ENCODE data around the gene CDKAL1. TPM values are rescaled to one million over a fixed set of nuclear protein-coding genes. Genes with fewer than 3 reads are reported as not detected.

CDKAL1 gene
- total RNA-seq, 4 donors from 2014 or later, result 10.1 to 22.0 (median 12.5) TPM

- H3K4me3 ChIP-seq, result no peak overlapping the region
- WGBS, result 64% methylated on average over 2 of the region's 2 CpGs
- H3K4me1 ChIP-seq, result no peaks in the 10 kb centered on the region
- peaks cover 5% of the 10 kb centered on the region for H3K9me3 ChIP-seq
- H3K27ac ChIP-seq, result no peak overlapping the region
- DNase-seq (ENCODE audit: low spot score in 2 of 2), result no peak
- H3K27me3 ChIP-seq, result no peaks in the 10 kb centered on the region
- no peak for TF ChIP-seq CTCF (IDR thresholded peaks at IDR 0.05)
- no peak for TF ChIP-seq POLR2AphosphoS5 (IDR thresholded peaks at IDR 0.05)
- TF ChIP-seq EP300 (IDR thresholded peaks at IDR 0.05), result no peak
- TF ChIP-seq POLR2A (IDR thresholded peaks at IDR 0.05), result no peak
- no peaks in the 10 kb centered on the region for H3K36me3 ChIP-seq
Measured at GRCh38 chr6:20892365-20892764, 358.1 kb downstream of the CDKAL1 start.

GRCh38 chr6:20893412-20893811, 359.2 kb downstream of the CDKAL1 start:
- no peak overlapping the region for H3K27ac ChIP-seq
- no peaks in the 10 kb centered on the region for H3K36me3 ChIP-seq
- no peak for TF ChIP-seq EP300 (IDR thresholded peaks at IDR 0.05)
- no peak for TF ChIP-seq CTCF (IDR thresholded peaks at IDR 0.05)
- TF ChIP-seq POLR2A (IDR thresholded peaks at IDR 0.05), result no peak
- TF ChIP-seq POLR2AphosphoS5 (IDR thresholded peaks at IDR 0.05), result no peak
- H3K4me3 ChIP-seq, result no peak overlapping the region
- no peaks in the 10 kb centered on the region for H3K27me3 ChIP-seq
- no peaks in the 10 kb centered on the region for H3K9me3 ChIP-seq
- H3K4me1 ChIP-seq, result no peaks in the 10 kb centered on the region
- DNase-seq (ENCODE audit: low spot score in 2 of 2), result no peak

- TF ChIP-seq CTCF (IDR thresholded peaks at IDR 0.05) (no peak), POLR2A (IDR thresholded peaks at IDR 0.05) (no peak), EP300 (IDR thresholded peaks at IDR 0.05) (no peak), POLR2AphosphoS5 (IDR thresholded peaks at IDR 0.05) (no peak)
- Histone ChIP-seq H3K27me3 (no peaks in the 10 kb centered on the region), H3K4me3 (no peak overlapping the region), H3K36me3 (no peaks in the 10 kb centered on the region), H3K27ac (no peak overlapping the region), H3K4me1 (peaks cover 3% of the 10 kb centered on the region), H3K9me3 (no peaks in the 10 kb centered on the region)
- WGBS, result 93% methylated on average over 7 of the region's 7 CpGs
- no peak for DNase-seq (ENCODE audit: low spot score in 2 of 2)
Measured at GRCh38 chr6:20900389-20901160, 366.3 kb downstream of the CDKAL1 start.

GRCh38 chr6:20905377-20905776, 371.1 kb downstream of the CDKAL1 start:
- Histone ChIP-seq H3K4me3 (no peak overlapping the region), H3K27ac (no peak overlapping the region), H3K9me3 (no peaks in the 10 kb centered on the region), H3K36me3 (no peaks in the 10 kb centered on the region), H3K4me1 (peaks cover 3% of the 10 kb centered on the region), H3K27me3 (no peaks in the 10 kb centered on the region)
- DNase-seq (ENCODE audit: low spot score in 2 of 2), result no peak
- no peak for TF ChIP-seq POLR2A (IDR thresholded peaks at IDR 0.05)
- TF ChIP-seq CTCF (IDR thresholded peaks at IDR 0.05), result no peak
- no peak for TF ChIP-seq POLR2AphosphoS5 (IDR thresholded peaks at IDR 0.05)
- TF ChIP-seq EP300 (IDR thresholded peaks at IDR 0.05), result no peak
- WGBS, result 83% methylated on average over 4 of the region's 4 CpGs

GRCh38 chr6:20906945-20907344, 372.7 kb downstream of the CDKAL1 start:
- TF ChIP-seq CTCF (IDR thresholded peaks at IDR 0.05) (no peak), EP300 (IDR thresholded peaks at IDR 0.05) (no peak), POLR2A (IDR thresholded peaks at IDR 0.05) (no peak), POLR2AphosphoS5 (IDR thresholded peaks at IDR 0.05) (no peak)
- WGBS, result 84% methylated on average over 4 of the region's 4 CpGs
- H3K27ac ChIP-seq, result no peak overlapping the region

More at GRCh38 chr6:20906945-20907344, 372.7 kb downstream of the CDKAL1 start:
- Histone ChIP-seq H3K27me3 (no peaks in the 10 kb centered on the region), H3K9me3 (no peaks in the 10 kb centered on the region), H3K4me1 (peaks cover 3% of the 10 kb centered on the region), H3K36me3 (no peaks in the 10 kb centered on the region), H3K4me3 (no peak overlapping the region)
- no peak for DNase-seq (ENCODE audit: low spot score in 2 of 2)
